ENCODE results near the gene UMODL1. TPM values are rescaled to one million over a fixed set of nuclear protein-coding genes. Genes with fewer than 3 reads are reported as not detected.

The UMODL1 gene
- total RNA-seq, 1 experiment from 2014 or later = not detected

DNA sequence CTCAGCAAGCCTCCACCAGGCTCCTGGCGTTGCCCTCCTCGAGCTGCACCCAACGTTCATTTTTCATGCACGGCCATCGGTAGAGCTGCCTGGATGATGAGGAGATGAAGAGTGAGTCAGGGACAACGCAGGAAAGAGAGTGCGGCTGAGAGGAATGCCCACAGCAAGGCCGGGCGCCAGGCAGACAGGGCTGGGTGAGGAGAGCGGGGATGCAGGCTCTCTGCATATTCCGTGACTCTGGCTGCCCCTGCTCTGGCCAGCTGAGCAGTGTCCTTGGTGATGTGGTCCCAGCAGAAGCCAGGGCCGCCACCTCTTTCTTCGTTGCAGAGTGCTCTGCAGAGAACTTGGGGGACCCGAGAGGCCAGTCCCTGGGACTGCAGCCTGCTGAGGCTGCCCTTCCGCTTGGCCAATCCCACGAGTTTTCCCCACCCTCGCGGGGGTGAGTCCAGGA lies 10.8 kb downstream of the UMODL1 start:
- H3K4me3 Mint-ChIP-seq = no peak overlapping the region
- H3K27me3 ChIP-seq (ENCODE audit: insufficient read depth, low read length) = no peaks in the 10 kb centered on the region

More for the DNA sequence above, 10.8 kb downstream of the UMODL1 start:
- Histone ChIP-seq H2AK5ac (ENCODE audit: insufficient read length, low read length) (no peak overlapping the region), H3K79me2 (ENCODE audit: insufficient read depth, low read length) (no peaks in the 10 kb centered on the region), H4K20me1 (ENCODE audit: control insufficient read depth, insufficient read depth, insufficient read length) (no peaks in the 10 kb centered on the region), H2AFZ (ENCODE audit: low read length) (no peak overlapping the region), H3K4me1 (ENCODE audit: insufficient read depth, low read length) (no peaks in the 10 kb centered on the region), H4K5ac (ENCODE audit: insufficient read length, low read depth, low read length) (no peak overlapping the region), H4K91ac (ENCODE audit: insufficient read length, low read depth, low read length) (no peak overlapping the region), H4K8ac (replicated peaks; ENCODE audit: insufficient read length, low read depth, low read length) (no peak overlapping the region), H3K9ac (ENCODE audit: extremely low read depth, insufficient read length, low read length) (no peak overlapping the region), H3K56ac (ENCODE audit: insufficient read length, low read depth, low read length) (no peak overlapping the region), H3K23me2 (ENCODE audit: insufficient read length, low read depth, low read length, poor library complexity, severe bottlenecking) (no peaks in the 10 kb centered on the region), H2BK20ac (ENCODE audit: low read depth, low read length, poor library complexity, severe bottlenecking) (no peak overlapping the region), H3K4ac (ENCODE audit: low read depth, low read length) (no peak overlapping the region), H2BK15ac (ENCODE audit: low read depth, low read length) (no peak overlapping the region), H3K4me2 (ENCODE audit: insufficient read depth, insufficient read length, low read length) (no peak overlapping the region), H3K9me3 (ENCODE audit: control insufficient read depth, low read depth, low read length) (no peaks in the 10 kb centered on the region), H3K18ac (ENCODE audit: insufficient read length, low read depth, low read length) (no peak overlapping the region), H3K23ac (ENCODE audit: insufficient read length, low read depth, low read length) (no peak overlapping the region), H3K14ac (ENCODE audit: insufficient read depth, low read length) (no peak overlapping the region), H2BK12ac (ENCODE audit: insufficient read length, low read depth, low read length) (no peak overlapping the region), H2BK120ac (ENCODE audit: low read depth, low read length, poor library complexity, severe bottlenecking) (no peak overlapping the region), H3T11ph (ENCODE audit: low read length) (no peak overlapping the region), H2BK5ac (ENCODE audit: insufficient read length, low read length) (no peak overlapping the region), H3K79me1 (ENCODE audit: insufficient read depth, low read depth, low read length, poor library complexity, severe bottlenecking) (no peaks in the 10 kb centered on the region), H3K27ac (ENCODE audit: insufficient read length, low read depth, low read length) (no peak overlapping the region)
- Mint-ChIP-seq H3K27ac (no peak overlapping the region; a peak in 1 of 7 replicates), H3K9me3 (no peaks in the 10 kb centered on the region), H3K4me1 (no peaks in the 10 kb centered on the region), H3K36me3 (ENCODE audit: insufficient read depth in 1 of 3, low read depth in 3 of 3) (no peaks in the 10 kb centered on the region), H3K27me3 (ENCODE audit: low read depth) (no peaks in the 10 kb centered on the region)
- TF ChIP-seq, protein P1, sequence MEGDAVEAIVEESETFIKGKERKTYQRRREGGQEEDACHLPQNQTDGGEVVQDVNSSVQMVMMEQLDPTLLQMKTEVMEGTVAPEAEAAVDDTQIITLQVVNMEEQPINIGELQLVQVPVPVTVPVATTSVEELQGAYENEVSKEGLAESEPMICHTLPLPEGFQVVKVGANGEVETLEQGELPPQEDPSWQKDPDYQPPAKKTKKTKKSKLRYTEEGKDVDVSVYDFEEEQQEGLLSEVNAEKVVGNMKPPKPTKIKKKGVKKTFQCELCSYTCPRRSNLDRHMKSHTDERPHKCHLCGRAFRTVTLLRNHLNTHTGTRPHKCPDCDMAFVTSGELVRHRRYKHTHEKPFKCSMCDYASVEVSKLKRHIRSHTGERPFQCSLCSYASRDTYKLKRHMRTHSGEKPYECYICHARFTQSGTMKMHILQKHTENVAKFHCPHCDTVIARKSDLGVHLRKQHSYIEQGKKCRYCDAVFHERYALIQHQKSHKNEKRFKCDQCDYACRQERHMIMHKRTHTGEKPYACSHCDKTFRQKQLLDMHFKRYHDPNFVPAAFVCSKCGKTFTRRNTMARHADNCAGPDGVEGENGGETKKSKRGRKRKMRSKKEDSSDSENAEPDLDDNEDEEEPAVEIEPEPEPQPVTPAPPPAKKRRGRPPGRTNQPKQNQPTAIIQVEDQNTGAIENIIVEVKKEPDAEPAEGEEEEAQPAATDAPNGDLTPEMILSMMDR (conservative IDR thresholded peaks at IDR 0.05) = no peak
- DNase-seq = no peak
- no CpG with 5 or more reads among the region's 18 CpGs for WGBS (ENCODE audit: extremely low coverage, insufficient read length, low lambda C conversion rate)
